ENCODE measurements around the gene ZNF334. TPM values are rescaled to one million over a fixed set of nuclear protein-coding genes. Genes with fewer than 3 reads are reported as not detected.
A peak's percentile ranks its signal among the peaks of the same experiment; 100 is the strongest.

The ZNF334 gene
- total RNA-seq, 1 donor from 2014 or later = 19.7 TPM

- TF ChIP-seq, protein P1, sequence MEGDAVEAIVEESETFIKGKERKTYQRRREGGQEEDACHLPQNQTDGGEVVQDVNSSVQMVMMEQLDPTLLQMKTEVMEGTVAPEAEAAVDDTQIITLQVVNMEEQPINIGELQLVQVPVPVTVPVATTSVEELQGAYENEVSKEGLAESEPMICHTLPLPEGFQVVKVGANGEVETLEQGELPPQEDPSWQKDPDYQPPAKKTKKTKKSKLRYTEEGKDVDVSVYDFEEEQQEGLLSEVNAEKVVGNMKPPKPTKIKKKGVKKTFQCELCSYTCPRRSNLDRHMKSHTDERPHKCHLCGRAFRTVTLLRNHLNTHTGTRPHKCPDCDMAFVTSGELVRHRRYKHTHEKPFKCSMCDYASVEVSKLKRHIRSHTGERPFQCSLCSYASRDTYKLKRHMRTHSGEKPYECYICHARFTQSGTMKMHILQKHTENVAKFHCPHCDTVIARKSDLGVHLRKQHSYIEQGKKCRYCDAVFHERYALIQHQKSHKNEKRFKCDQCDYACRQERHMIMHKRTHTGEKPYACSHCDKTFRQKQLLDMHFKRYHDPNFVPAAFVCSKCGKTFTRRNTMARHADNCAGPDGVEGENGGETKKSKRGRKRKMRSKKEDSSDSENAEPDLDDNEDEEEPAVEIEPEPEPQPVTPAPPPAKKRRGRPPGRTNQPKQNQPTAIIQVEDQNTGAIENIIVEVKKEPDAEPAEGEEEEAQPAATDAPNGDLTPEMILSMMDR (conservative IDR thresholded peaks at IDR 0.05) = peak; percentile 58
- H3K9me3 Mint-ChIP-seq = no peaks in the 10 kb centered on the region
- H3K4me3 Mint-ChIP-seq = no peak overlapping the region
- peaks cover 24% of the 10 kb centered on the region for H3K27me3 Mint-ChIP-seq
- no peak overlapping the region for H3K27ac Mint-ChIP-seq
- DNase-seq (ENCODE audit: extremely low spot score, unreplicated experiment) = no peak
- H3K4me1 Mint-ChIP-seq (ENCODE audit: unreplicated experiment) = no peaks in the 10 kb centered on the region
- no peaks in the 10 kb centered on the region for H3K36me3 Mint-ChIP-seq
Observed at GRCh38 chr20:46539113-46539512, 25.8 kb upstream of the ZNF334 start.

DNA sequence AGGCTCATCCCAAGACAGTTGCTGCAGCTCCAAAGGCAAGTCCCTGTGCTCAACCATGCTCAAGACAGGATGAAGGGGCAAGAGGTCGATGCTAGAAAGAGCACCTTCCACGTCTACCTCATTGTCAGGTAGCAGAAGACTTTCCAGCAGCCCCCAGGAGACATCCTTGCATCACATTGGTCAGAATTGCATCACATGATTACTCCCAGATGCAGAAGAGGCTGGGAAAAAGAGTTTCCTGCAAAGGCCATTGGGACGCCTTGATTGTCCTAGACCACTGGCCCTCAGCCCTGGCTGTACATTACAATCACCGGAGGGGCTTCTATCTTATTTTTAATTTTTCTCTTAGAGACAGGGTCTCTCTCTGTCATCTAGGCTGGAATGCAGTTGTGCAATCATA is 17.3 kb upstream of the ZNF334 start:
- no peak for DNase-seq (ENCODE audit: extremely low spot score, unreplicated experiment)
- Mint-ChIP-seq H3K4me1 (ENCODE audit: unreplicated experiment) (no peaks in the 10 kb centered on the region), H3K27ac (no peak overlapping the region), H3K36me3 (no peaks in the 10 kb centered on the region), H3K9me3 (no peaks in the 10 kb centered on the region), H3K27me3 (peaks cover 40% of the 10 kb centered on the region), H3K4me3 (no peak overlapping the region)
- TF ChIP-seq, protein P1 (conservative IDR thresholded peaks at IDR 0.05) = no peak

DNA sequence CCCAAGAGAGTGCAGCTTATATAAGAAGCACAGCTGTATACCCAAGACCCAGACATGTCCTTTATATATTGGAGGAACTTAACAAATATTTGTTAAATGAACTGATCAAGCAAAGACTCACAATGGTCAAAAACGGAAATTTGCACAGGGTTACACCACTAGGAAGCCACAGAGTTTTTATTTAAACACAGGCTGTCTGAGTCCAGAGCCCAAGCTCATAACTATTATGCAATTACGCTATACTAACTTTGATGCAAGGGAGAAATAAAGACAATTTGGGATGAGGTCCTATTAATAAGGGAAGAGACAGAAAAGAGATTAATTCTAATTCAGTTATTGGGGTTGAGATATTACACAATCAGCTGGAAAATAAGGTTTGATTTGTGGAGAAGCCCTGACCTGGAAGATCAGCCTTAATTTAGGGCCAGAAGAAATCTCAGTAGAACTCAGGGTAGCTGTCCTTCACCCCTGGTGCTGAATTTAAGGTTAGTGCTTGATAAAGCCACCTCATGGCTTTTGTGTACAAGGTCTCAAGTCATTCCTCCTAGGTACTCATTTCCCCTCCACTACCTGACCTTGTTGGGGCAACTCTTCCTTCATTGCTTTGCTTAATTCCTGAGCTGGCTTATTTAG is 10.5 kb upstream of the ZNF334 start:
- H3K27me3 Mint-ChIP-seq = peaks cover 43% of the 10 kb centered on the region
- H3K27ac Mint-ChIP-seq = no peak overlapping the region
- H3K36me3 Mint-ChIP-seq = no peaks in the 10 kb centered on the region
- TF ChIP-seq, protein P1 (conservative IDR thresholded peaks at IDR 0.05) = no peak
- H3K4me3 Mint-ChIP-seq = no peak overlapping the region
- H3K4me1 Mint-ChIP-seq (ENCODE audit: unreplicated experiment) = no peaks in the 10 kb centered on the region
- H3K9me3 Mint-ChIP-seq = no peaks in the 10 kb centered on the region
- DNase-seq (ENCODE audit: extremely low spot score, unreplicated experiment) = no peak

GRCh38 chr20:46523108-46523507 is 9.7 kb upstream of the ZNF334 start:
- no peak for DNase-seq (ENCODE audit: extremely low spot score, unreplicated experiment)
- Mint-ChIP-seq H3K27me3 (peaks cover 40% of the 10 kb centered on the region), H3K4me3 (no peak overlapping the region), H3K9me3 (no peaks in the 10 kb centered on the region), H3K36me3 (no peaks in the 10 kb centered on the region), H3K27ac (no peak overlapping the region), H3K4me1 (ENCODE audit: unreplicated experiment) (no peaks in the 10 kb centered on the region)
- TF ChIP-seq, protein P1 (conservative IDR thresholded peaks at IDR 0.05) = no peak

- Mint-ChIP-seq H3K4me1 (ENCODE audit: unreplicated experiment) (no peaks in the 10 kb centered on the region), H3K27me3 (peaks cover 36% of the 10 kb centered on the region), H3K4me3 (no peak overlapping the region), H3K36me3 (no peaks in the 10 kb centered on the region), H3K9me3 (no peaks in the 10 kb centered on the region), H3K27ac (no peak overlapping the region)
- TF ChIP-seq, protein P1 (conservative IDR thresholded peaks at IDR 0.05) = peak; percentile 81
- DNase-seq (ENCODE audit: extremely low spot score, unreplicated experiment) = no peak
Observed at GRCh38 chr20:46520976-46521579, 7.7 kb upstream of the ZNF334 start.

All from type B pancreatic cell (in vitro differentiated cells).